Naive thymus-derived CD4-positive, alpha-beta T cell (primary cell): ENCODE data around the gene TRIO. TPM values are rescaled to one million over a fixed set of nuclear protein-coding genes. Genes with fewer than 3 reads are reported as not detected.

Experiments
- ATAC-seq: fragments of 150-1000 bp; cut with Tn5 transposase; 2 replicates; pipeline ENCODE4 v1.10.0; 2021; ENCODE audit warnings: mild to moderate bottlenecking, moderate library complexity
- CTCF ChIA-PET: fragments of 350-600 bp; sonication (Branson Sonifier 250); formaldehyde crosslinking; loops from one replicate; lab custom pipeline; 2021; ENCODE audit warnings: antibody characterized with exemption; lab: Charles Lee
- POLR2A ChIA-PET: fragments of 350-600 bp; sonication (Branson Sonifier 250); formaldehyde crosslinking; loops from one replicate; lab custom pipeline; 2021; ENCODE audit warnings: antibody characterized with exemption, inconsistent platforms; lab: Charles Lee
- DNase-seq, 9 donors: peaks; one replicate each; pipeline versions ENCODE4 v3.0.0 to v3.0.0-alpha.2; 2020 to 2022; ENCODE audit warnings: mixed read lengths in 1 of 9
- H3K27ac ChIP-seq: one replicate; pipeline ENCODE4 v1.7.0; 2013; ENCODE audit warnings: mild to moderate bottlenecking, low read depth, low read length, moderate library complexity
- H3K27me3 ChIP-seq, 2 donors: one replicate each; pipeline ENCODE4 v1.7.0; 2013; ENCODE audit warnings: low read length in 2 of 2, mild to moderate bottlenecking in 2 of 2, moderate library complexity in 2 of 2; ENCODE audit not compliant: control insufficient read depth in 2 of 2, insufficient read depth in 2 of 2
- H3K36me3 ChIP-seq, 3 experiments: 1 replicate in 2 of 3; 2 replicates in 1 of 3; pipeline ENCODE4 v1.7.0; 2013; ENCODE audit warnings: low read length in 3 of 3, mild to moderate bottlenecking in 3 of 3, moderate library complexity in 1 of 3; ENCODE audit not compliant: insufficient read depth in 3 of 3, control insufficient read depth in 2 of 3
- H3K4me1 ChIP-seq, 2 donors: one replicate each; pipeline ENCODE4 v1.7.0; 2013; ENCODE audit warnings: low read length in 2 of 2, mild to moderate bottlenecking in 2 of 2, moderate library complexity in 1 of 2; ENCODE audit not compliant: control insufficient read depth in 2 of 2, insufficient read depth in 2 of 2
- H3K4me3 ChIP-seq: 2 replicates; pipeline ENCODE4 v1.7.0; 2013; ENCODE audit warnings: mild to moderate bottlenecking, low read length
- H3K9me3 ChIP-seq, 3 experiments: 1 replicate in 2 of 3; 2 replicates in 1 of 3; pipeline ENCODE4 v1.7.0; 2013; ENCODE audit warnings: low read length in 3 of 3; ENCODE audit not compliant: control insufficient read depth in 2 of 3
- H3K27ac Mint-ChIP-seq, 9 donors: one replicate each; pipeline ENCODE4 v1.8.0; 2020 to 2022; ENCODE audit warnings: mixed read lengths in 9 of 9, mild to moderate bottlenecking in 8 of 9, moderate library complexity in 5 of 9, inconsistent platforms in 2 of 9
- H3K27me3 Mint-ChIP-seq, 5 donors: one replicate each; pipeline ENCODE4 v1.8.0; 2021 to 2022; ENCODE audit warnings: mixed read lengths in 5 of 5, mild to moderate bottlenecking in 1 of 5
- H3K36me3 Mint-ChIP-seq, 5 donors: one replicate each; pipeline ENCODE4 v1.8.0; 2020 to 2022; ENCODE audit warnings: mixed read lengths in 5 of 5, mild to moderate bottlenecking in 3 of 5, inconsistent platforms in 1 of 5
- H3K4me1 Mint-ChIP-seq, 7 donors: one replicate each; pipeline ENCODE4 v1.8.0; 2020 to 2022; ENCODE audit warnings: mixed read lengths in 7 of 7, mild to moderate bottlenecking in 3 of 7, inconsistent platforms in 1 of 7
- H3K4me3 Mint-ChIP-seq, 10 donors: one replicate each; pipeline ENCODE4 v1.8.0; 2020 to 2022; ENCODE audit warnings: mild to moderate bottlenecking in 10 of 10, mixed read lengths in 10 of 10, moderate library complexity in 6 of 10, inconsistent platforms in 2 of 10
- H3K9me3 Mint-ChIP-seq, 11 donors: one replicate each; pipeline ENCODE4 v1.8.0; 2020 to 2022; ENCODE audit warnings: mixed read lengths in 11 of 11, mild to moderate bottlenecking in 4 of 11, inconsistent platforms in 1 of 11, moderate library complexity in 1 of 11
- intact Hi-C, 2 donors: fragments of 100-400 bp; cut with micrococcal nuclease; formaldehyde crosslinking; loops; one replicate each; pipeline ENCODE4 v1.15.1; 2023
- polyA plus RNA-seq, 2 donors: library from polyadenylated mRNA; unstranded; fragments of 300-500 nt; fragmentation: Illumina TruSeq; gene quantifications; one replicate each; pipeline ENCODE4 v1.2.3, GENCODE V29; 2021
- total RNA-seq, 6 experiments: library from RNA in 5 of 6; stranded (reverse) in 5 of 6; gene quantifications; 1 replicate in 5 of 6; 2 replicates in 1 of 6; pipeline ENCODE4 v1.2.3 and lab custom pipeline; 2021 to 2026

The TRIO gene
- total and polyA plus RNA-seq, 7 experiments from 2014 or later, result 0.16 to 45.9 (median 5.7) TPM

- no peaks in the 10 kb centered on the region for H3K36me3 Mint-ChIP-seq
- POLR2A ChIA-PET, result no interaction called here
- CTCF ChIA-PET, result no interaction called here
- H3K4me3 Mint-ChIP-seq, result no peak overlapping the region
- no peak overlapping the region for H3K4me3 ChIP-seq
- no peak overlapping the region for H3K27ac Mint-ChIP-seq
- H3K9me3 ChIP-seq, result no peaks in the 10 kb centered on the region
- H3K9me3 Mint-ChIP-seq, result no peaks in the 10 kb centered on the region
- H3K27ac ChIP-seq, result no peak overlapping the region
- H3K36me3 ChIP-seq, result no peaks in the 10 kb centered on the region
- H3K27me3 Mint-ChIP-seq, result peaks cover 0 to 4% (median 0%) of the 10 kb centered on the region in 5 donors
- ATAC-seq, result no peak
- no peak for DNase-seq
- no peaks in the 10 kb centered on the region for H3K4me1 Mint-ChIP-seq
- intact Hi-C loops, result no loop called here
- H3K4me1 ChIP-seq, result no peaks in the 10 kb centered on the region
- no peaks in the 10 kb centered on the region for H3K27me3 ChIP-seq
These were observed 153.6 kb downstream of the TRIO start for GRCh38 chr5:14296533-14297331.

- H3K4me3 ChIP-seq, result no peak overlapping the region
- H3K36me3 Mint-ChIP-seq, result peaks cover 0 to 4% (median 0%) of the 10 kb centered on the region in 5 donors
- DNase-seq (no peak), ATAC-seq (no peak)
- H3K4me3 Mint-ChIP-seq, result no peak overlapping the region
- H3K27ac ChIP-seq, result no peak overlapping the region
- CTCF ChIA-PET, result no interaction called here
- no peaks in the 10 kb centered on the region for H3K36me3 ChIP-seq
- H3K9me3 ChIP-seq, result no peaks in the 10 kb centered on the region
- H3K9me3 Mint-ChIP-seq, result no peaks in the 10 kb centered on the region
- no peaks in the 10 kb centered on the region for H3K27me3 ChIP-seq
- H3K27ac Mint-ChIP-seq, result no peak overlapping the region
- no peaks in the 10 kb centered on the region for H3K4me1 ChIP-seq
- intact Hi-C loops, result no loop called here
- POLR2A ChIA-PET, result no interaction called here
- no peaks in the 10 kb centered on the region for H3K4me1 Mint-ChIP-seq
- peaks cover 0 to 4% (median under 1%) of the 10 kb centered on the region in 5 donors for H3K27me3 Mint-ChIP-seq
These were observed 154.6 kb downstream of the TRIO start for GRCh38 chr5:14297697-14298096.

- no peak overlapping the region for H3K27ac ChIP-seq
- H3K36me3 ChIP-seq, result no peaks in the 10 kb centered on the region
- H3K27me3 ChIP-seq, result no peaks in the 10 kb centered on the region
- POLR2A ChIA-PET, result no interaction called here
- peaks cover 0 to 6% (median 4%) of the 10 kb centered on the region in 5 donors for H3K27me3 Mint-ChIP-seq
- H3K36me3 Mint-ChIP-seq, result peaks cover 0 to 5% (median 0%) of the 10 kb centered on the region in 5 donors
- no peaks in the 10 kb centered on the region for H3K9me3 ChIP-seq
- H3K4me1 ChIP-seq, result no peaks in the 10 kb centered on the region
- no peak overlapping the region for H3K27ac Mint-ChIP-seq
- CTCF ChIA-PET, result interaction anchor here (0.7 kb wide), 1 partner anchor 15 kb away, joined by 3 read pairs; no protein-coding TSS in a partner anchor
- H3K4me1 Mint-ChIP-seq, result no peaks in the 10 kb centered on the region
- DNase-seq (no peak), ATAC-seq (no peak)
- no peaks in the 10 kb centered on the region for H3K9me3 Mint-ChIP-seq
- intact Hi-C loops, result no loop called here
- H3K4me3 ChIP-seq, result no peak overlapping the region
- no peak overlapping the region for H3K4me3 Mint-ChIP-seq
These were observed 155.1 kb downstream of the TRIO start for GRCh38 chr5:14298126-14298847.

DNA sequence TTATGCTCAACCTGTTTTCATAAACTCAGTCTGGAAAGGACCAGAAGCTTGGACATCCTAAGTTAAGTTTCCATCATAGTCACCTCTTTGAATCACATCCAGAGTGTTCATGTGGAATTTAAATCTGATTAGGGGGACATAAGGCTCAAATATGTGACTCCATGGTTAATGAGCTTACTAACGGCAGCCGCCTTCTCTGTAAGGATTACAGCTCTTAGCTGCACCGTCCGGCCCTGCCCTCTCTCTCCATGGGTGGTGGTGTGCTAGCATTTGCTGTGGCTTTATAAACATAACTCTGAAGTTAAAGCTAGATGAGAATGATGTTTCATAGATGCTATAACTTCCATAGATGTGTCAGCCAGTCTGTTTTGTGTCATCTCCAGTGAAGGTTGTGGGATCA is 156.5 kb downstream of the TRIO start:
- Histone ChIP-seq H3K36me3 (no peaks in the 10 kb centered on the region), H3K9me3 (no peaks in the 10 kb centered on the region), H3K4me1 (no peaks in the 10 kb centered on the region), H3K4me3 (no peak overlapping the region), H3K27ac (no peak overlapping the region), H3K27me3 (no peaks in the 10 kb centered on the region)
- no peaks in the 10 kb centered on the region for H3K9me3 Mint-ChIP-seq
- no peak overlapping the region for H3K27ac Mint-ChIP-seq
- H3K36me3 Mint-ChIP-seq, result peaks cover 0 to 5% (median 0%) of the 10 kb centered on the region in 5 donors
- H3K4me3 Mint-ChIP-seq, result no peak overlapping the region
- intact Hi-C loops, result no loop called here
- DNase-seq (no peak), ATAC-seq (no peak)
- CTCF ChIA-PET, result no interaction called here
- POLR2A ChIA-PET, result no interaction called here
- peaks cover 0 to 13% (median 4%) of the 10 kb centered on the region in 5 donors for H3K27me3 Mint-ChIP-seq
- H3K4me1 Mint-ChIP-seq, result no peaks in the 10 kb centered on the region

GRCh38 chr5:14301186-14301585 is 158.0 kb downstream of the TRIO start:
- Histone ChIP-seq H3K27me3 (no peaks in the 10 kb centered on the region), H3K9me3 (no peaks in the 10 kb centered on the region), H3K27ac (no peak overlapping the region), H3K4me3 (no peak overlapping the region), H3K36me3 (no peaks in the 10 kb centered on the region), H3K4me1 (no peaks in the 10 kb centered on the region)
- POLR2A ChIA-PET, result no interaction called here
- DNase-seq, result no peak
- no peaks in the 10 kb centered on the region for H3K4me1 Mint-ChIP-seq
- intact Hi-C loops, result no loop called here
- peaks cover 0 to 13% (median 4%) of the 10 kb centered on the region in 5 donors for H3K27me3 Mint-ChIP-seq
- no peak overlapping the region for H3K4me3 Mint-ChIP-seq
- H3K27ac Mint-ChIP-seq, result no peak overlapping the region
- no peaks in the 10 kb centered on the region for H3K9me3 Mint-ChIP-seq
- H3K36me3 Mint-ChIP-seq, result peaks cover 0 to 5% (median 0%) of the 10 kb centered on the region in 5 donors
- ATAC-seq, result no peak
- CTCF ChIA-PET, result no interaction called here

DNA sequence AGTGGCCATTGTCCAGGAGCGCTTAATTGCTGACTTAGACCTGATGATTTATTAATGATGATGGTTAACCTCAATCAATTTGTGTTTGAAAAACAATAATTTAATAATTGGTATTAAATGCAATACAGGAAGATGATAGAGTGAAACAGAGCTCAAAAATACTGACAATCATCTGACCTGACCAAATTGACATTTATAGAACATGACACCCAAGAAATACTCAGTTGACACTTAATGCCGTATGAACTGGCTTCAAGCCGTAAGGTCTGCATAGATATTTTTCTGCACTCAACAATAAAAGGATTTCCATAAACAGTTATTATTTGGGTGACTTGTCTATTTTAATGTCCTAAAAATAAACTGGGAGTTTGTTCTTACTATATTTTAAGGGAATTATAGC is 159.2 kb downstream of the TRIO start:
- POLR2A ChIA-PET, result no interaction called here
- CTCF ChIA-PET, result no interaction called here
- ATAC-seq, result no peak
- Mint-ChIP-seq H3K9me3 (no peaks in the 10 kb centered on the region), H3K4me1 (no peaks in the 10 kb centered on the region), H3K27me3 (peaks cover 0 to 13% (median 4%) of the 10 kb centered on the region in 5 donors), H3K4me3 (no peak overlapping the region), H3K36me3 (peaks cover 0 to 5% (median 0%) of the 10 kb centered on the region in 5 donors), H3K27ac (no peak overlapping the region)
- intact Hi-C loops, result no loop called here
- no peak for DNase-seq
- Histone ChIP-seq H3K9me3 (no peaks in the 10 kb centered on the region), H3K4me1 (no peaks in the 10 kb centered on the region), H3K4me3 (no peak overlapping the region), H3K27ac (no peak overlapping the region), H3K27me3 (no peaks in the 10 kb centered on the region), H3K36me3 (no peaks in the 10 kb centered on the region)
